GM12865 (cell line): ENCODE measurements around the gene SOAT2.
A peak's percentile ranks its signal among the peaks of the same experiment; 100 is the strongest.
"Not testable (repeated sequence)": the region's sequence is repeated elsewhere in the genome, so short reads cannot be mapped to it uniquely, and the experiment has no call there.

ENCODE experiments used
- DNase-seq: peaks from one replicate; pipeline ENCODE4 v3.0.0; 2010; ENCODE audit warnings: low read depth
- H3K4me3 ChIP-seq: 2 replicates; pipeline ENCODE4 v1.5.1; 2011; ENCODE audit warnings: mild to moderate bottlenecking, low read depth, low read length, control low read depth
- TF ChIP-seq, protein P1 (sequence below): IDR thresholded peaks from 2 replicates; pipeline ENCODE4 v1.5.1; 2011; ENCODE audit warnings: low read length, control low read depth, low read depth, inconsistent platforms; ENCODE audit not compliant: insufficient read depth; ENCODE audit errors: missing control alignments

SOAT2 gene

DNA sequence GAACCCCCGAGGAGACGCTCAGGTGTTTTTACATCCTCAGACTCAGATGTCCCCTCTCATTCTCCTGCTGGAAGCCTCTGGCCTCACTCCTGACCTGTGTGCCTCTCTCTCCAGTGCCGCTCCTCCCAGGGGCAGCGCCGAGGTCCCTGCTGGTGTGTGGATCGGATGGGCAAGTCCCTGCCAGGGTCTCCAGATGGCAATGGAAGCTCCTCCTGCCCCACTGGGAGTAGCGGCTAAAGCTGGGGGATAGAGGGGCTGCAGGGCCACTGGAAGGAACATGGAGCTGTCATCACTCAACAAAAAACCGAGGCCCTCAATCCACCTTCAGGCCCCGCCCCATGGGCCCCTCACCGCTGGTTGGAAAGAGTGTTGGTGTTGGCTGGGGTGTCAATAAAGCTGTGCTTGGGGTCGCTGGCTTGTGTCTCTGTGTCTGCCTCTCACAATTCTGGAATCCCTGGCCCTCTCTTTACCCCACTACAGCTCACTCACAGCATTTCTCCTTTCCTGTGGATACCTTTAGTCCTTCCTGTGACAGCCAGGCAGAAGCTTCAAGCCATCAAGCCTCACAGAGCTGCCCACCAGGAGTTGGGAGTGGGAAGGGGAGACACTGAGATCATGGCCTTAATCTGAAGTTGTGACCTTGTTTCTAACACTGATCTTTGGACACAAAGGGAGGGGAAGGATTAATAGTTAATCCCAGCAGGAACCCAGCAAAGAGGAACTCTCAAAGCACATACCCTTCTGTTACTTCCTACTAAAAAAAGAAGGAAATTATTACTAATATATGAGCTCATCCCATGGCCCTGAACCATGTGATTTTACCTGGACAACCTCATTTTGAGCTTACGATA lies 1.1 kb upstream of the SOAT2 start:
- no peak overlapping the region for H3K4me3 ChIP-seq
- TF ChIP-seq, protein P1, sequence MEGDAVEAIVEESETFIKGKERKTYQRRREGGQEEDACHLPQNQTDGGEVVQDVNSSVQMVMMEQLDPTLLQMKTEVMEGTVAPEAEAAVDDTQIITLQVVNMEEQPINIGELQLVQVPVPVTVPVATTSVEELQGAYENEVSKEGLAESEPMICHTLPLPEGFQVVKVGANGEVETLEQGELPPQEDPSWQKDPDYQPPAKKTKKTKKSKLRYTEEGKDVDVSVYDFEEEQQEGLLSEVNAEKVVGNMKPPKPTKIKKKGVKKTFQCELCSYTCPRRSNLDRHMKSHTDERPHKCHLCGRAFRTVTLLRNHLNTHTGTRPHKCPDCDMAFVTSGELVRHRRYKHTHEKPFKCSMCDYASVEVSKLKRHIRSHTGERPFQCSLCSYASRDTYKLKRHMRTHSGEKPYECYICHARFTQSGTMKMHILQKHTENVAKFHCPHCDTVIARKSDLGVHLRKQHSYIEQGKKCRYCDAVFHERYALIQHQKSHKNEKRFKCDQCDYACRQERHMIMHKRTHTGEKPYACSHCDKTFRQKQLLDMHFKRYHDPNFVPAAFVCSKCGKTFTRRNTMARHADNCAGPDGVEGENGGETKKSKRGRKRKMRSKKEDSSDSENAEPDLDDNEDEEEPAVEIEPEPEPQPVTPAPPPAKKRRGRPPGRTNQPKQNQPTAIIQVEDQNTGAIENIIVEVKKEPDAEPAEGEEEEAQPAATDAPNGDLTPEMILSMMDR: no peak
- DNase-seq: no peak

DNA sequence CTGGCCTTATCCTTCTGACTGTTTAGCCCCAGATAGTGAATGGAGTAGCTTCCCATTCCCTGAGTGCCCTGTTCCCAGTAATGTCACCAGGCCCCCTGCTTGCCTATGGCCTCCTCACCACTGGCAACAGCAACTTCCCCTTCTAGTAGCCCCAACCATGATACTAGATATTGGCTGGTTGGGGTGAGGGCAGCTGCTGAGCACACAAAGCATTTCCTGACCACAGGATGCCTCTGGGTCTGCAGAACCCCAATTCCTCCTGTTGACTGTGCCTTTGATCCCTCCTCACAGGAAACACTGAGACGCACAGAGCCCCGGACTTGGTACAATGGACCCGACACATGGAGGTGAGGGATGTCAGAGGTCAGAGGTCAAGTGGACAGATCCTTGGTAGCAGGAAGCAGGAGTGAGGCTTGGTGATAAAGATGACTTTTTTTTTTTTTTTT lies 597 bp downstream of the SOAT2 start:
- no peak overlapping the region for H3K4me3 ChIP-seq
- TF ChIP-seq, protein P1: no peak
- DNase-seq: peak; percentile 62

DNA sequence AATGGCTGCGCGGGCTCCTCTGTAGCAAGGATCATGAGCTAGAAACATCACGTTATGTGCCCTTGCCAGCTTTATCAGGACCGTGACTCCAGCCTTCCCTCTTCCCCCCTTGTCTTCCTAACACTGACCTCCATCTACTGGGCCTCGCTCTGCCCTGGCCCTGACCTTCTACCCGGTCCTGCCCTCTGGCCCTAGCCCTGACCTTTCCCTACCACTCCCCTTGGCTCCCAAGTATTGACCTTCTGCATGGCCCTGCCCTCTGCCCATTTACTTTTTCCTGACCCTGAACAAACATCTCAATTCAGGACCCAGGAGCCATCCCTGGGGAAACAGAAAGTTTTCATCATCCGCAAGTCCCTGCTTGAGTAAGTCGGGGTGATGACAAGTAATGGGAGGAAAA lies 2.0 kb downstream of the SOAT2 start:
- TF ChIP-seq, protein P1: no peak
- H3K4me3 ChIP-seq: no peak overlapping the region
- DNase-seq: no peak

DNA sequence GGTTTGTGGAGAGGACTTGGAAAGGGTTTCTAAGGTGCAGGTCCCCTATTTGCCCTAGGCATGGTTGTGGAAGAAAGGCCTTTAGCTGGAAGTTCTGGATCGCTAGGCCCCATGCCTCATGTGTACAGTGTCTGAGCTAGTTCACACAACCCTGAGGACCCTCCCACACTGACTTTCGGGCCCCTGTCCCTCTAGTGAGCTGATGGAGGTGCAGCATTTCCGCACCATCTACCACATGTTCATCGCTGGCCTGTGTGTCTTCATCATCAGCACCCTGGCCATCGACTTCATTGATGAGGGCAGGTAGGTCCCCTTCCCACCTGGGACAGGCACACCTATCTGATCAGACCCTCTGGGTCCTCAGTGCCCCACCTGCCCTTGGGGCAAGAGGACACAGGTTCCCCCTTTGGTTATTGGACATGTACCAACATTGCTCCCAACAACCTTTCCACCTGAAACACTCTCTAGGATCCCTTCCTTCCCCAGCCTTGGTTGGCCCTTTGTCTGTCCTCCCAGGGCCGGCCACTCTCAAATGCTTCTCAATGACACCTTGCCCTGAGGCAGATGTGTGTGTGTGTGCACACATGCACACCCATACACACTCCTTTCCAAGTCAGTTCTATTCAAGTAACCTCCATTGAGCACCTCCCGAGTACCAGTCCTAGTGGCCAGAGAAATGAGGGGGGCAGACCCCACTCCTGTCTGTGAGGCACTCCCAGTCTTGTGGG lies 2.6 kb downstream of the SOAT2 start:
- DNase-seq: no peak
- H3K4me3 ChIP-seq: no peak overlapping the region
- TF ChIP-seq, protein P1: no peak

DNA sequence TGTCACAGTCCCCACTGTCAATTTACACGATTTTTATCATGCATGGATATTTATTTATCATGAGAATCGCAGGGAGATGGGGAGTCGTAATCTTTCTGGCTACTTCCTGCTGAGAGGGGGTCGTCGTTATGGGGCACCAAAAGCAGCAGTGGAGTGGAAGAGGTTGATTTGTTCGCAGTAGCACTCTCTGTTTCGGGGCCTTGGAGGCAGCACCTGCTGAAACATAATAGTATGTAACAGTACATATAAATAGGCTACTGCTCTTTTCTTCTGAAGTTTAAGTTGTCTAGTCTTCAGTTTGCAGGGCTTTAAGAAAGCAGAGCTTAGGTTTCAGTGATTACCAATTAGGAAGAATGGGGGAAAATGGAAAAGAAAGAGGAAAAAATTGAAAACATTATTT lies 3.8 kb downstream of the SOAT2 start:
- TF ChIP-seq, protein P1: no peak
- no peak for DNase-seq
- H3K4me3 ChIP-seq: no peak overlapping the region

DNA sequence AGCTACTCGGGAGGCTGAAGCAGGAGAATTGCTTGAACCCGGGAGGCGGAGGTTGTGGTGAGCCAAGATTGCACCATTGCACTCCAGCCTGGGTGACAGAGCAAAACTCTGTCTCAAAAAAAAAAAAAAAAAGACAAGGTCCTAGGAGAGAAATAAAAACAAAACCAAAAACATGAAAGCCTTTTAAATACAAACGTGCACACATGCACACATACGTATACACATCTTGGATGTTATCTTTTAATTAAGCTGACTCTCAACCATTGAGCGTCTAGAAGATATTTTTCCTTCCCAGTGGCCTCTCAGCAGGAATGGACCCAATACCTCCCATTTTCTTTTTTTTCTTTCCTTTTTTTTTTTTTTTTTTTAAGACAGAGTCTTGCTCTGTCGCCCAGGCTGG lies 9.1 kb downstream of the SOAT2 start:
- DNase-seq, H3K4me3 ChIP-seq: not testable (repeated sequence)

DNA sequence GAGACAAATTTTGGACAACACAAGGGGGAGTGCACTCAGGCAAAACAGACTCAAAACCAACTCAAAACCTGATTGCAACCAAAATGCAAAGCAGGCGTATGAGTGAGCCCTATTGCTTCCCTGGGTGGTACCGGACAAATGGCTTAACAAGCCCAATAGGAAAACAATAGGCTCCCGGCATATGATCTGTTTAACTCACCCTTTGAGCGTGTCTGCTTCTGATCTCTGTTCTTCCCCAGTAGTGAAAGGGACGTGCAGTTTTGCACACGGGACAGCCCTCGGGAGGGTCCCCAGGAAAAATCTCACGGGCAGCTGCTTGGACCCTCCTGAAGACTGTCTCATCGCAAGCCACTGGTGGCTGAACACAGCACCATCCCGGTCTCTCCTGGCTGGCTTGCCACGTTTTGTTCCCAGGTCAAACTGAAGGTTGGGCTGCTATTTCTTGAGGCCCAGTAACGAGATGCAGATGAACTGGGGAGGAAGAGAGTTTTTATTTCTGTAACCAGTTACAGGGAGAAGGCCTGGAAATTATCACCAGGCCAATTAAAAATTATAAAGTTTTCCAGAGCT lies 9.9 kb downstream of the SOAT2 start:
- DNase-seq: no peak
- no peak overlapping the region for H3K4me3 ChIP-seq
- TF ChIP-seq, protein P1: no peak
